Urinary bladder (tissue), 4 donors: ENCODE results near the gene ERVMER34-1. TPM values are rescaled to one million over a fixed set of nuclear protein-coding genes. Genes with fewer than 3 reads are reported as not detected.

Experiments
- DNase-seq: peaks from one replicate; pipeline ENCODE4 v3.0.0-alpha.2; 2015; ENCODE audit errors: extremely low spot score
- H3K27ac ChIP-seq: one replicate; pipeline ENCODE4 v1.5.1; 2013; ENCODE audit warnings: low read depth, mild to moderate bottlenecking, moderate library complexity
- H3K36me3 ChIP-seq: one replicate; pipeline ENCODE4 v1.6.1; 2013; ENCODE audit warnings: mild to moderate bottlenecking, moderate library complexity; ENCODE audit not compliant: insufficient read depth
- H3K4me1 ChIP-seq: one replicate; pipeline ENCODE4 v1.6.1; 2013; ENCODE audit warnings: mild to moderate bottlenecking, moderate library complexity; ENCODE audit not compliant: insufficient read depth
- H3K4me3 ChIP-seq: one replicate; pipeline ENCODE4 v1.5.1; 2013; ENCODE audit warnings: low read depth, low read length
- WGBS: extraction: QIAGEN DNeasy Blood & Tissue Kit; methylation state at CpG from one replicate; pipeline ENCODE4 v1.1.7; 2013; 5-methylcytosine and 5-hydroxymethylcytosine counted together
- polyA plus RNA-seq: library from polyadenylated mRNA; stranded (reverse); fragments of 200-250 nt; gene quantifications from one replicate; pipeline ENCODE4 v1.2.3, GENCODE V29; 2013
- total RNA-seq: library from RNA; depleted of rRNA; stranded (reverse); fragments of >200 nt; gene quantifications from one replicate; pipeline ENCODE4 v1.2.3, GENCODE V29; 2014
- donor health status: healthy with polysubstance abuse.
- donor health status: healthy.

The ERVMER34-1 gene
- total and polyA plus RNA-seq, 2 donors = 0.76 to 1.5 TPM

DNA sequence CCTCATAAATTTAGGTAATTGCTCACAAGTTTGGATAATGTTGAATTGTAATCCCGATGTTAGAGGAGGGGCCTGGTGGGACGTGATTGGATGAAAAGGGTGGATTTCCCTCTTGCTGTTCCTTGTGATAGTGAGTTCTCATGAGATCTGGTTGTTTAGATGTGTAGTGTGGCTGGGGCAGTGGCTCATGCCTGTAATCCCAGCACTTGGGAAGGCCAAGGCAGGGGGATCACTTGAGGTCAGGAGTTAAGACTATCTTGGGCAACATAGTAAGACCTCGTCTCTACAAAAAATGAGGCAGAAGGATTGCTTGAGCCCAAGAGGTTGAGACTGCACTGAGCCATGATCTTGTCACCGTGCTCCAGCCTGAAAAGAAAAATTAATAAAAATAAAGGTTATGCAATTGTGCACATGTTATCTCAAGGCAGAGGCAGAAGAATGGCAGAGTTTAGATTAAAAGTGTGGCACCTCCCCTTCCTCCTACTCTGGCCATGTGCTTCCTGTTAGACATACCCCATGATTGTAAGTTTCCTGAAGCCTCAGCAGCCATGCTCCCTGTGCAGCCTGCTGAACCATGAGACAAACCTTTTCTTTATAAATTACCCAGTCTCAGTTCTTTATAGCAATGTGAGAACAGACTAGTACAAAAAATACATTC lies 36.5 kb downstream of the ERVMER34-1 start:
- Histone ChIP-seq H3K4me3 (no peak overlapping the region), H3K27ac (no peak overlapping the region)
- WGBS = 77% methylated on average over 4 of the region's 4 CpGs

DNA sequence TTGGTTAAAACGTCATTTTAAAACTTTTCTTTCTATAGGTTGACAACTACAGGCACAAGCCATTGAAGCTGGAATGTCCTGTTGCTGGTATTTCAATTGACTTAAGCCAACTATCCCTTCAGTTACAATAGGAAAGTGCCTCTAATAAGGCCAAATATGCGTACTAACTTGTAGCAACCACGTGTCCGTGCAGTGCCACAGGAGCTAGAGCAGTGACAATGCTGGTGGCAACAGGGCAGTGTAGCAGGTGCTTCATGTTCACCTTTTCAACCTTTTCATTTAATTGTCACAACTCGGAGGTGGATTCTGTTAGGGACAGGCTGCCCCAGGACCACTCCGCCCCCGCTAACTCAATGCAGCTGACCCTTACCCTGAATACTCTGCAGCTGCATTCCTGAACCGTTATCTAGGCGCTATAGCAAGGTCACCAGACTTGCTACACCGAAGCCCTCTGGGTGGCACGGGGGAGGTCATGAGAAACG lies 37.7 kb downstream of the ERVMER34-1 start:
- Histone ChIP-seq H3K4me1 (peaks cover 3% of the 10 kb centered on the region), H3K36me3 (no peaks in the 10 kb centered on the region), H3K4me3 (peak overlapping the region; percentile 76), H3K27ac (no peak overlapping the region)
- no peak for DNase-seq
- WGBS = 56% methylated on average over 12 of the region's 12 CpGs

More for the DNA sequence above, 36.5 kb downstream of the ERVMER34-1 start:
- H3K4me1 ChIP-seq = peaks cover 3% of the 10 kb centered on the region
- no peaks in the 10 kb centered on the region for H3K36me3 ChIP-seq
- no peak for DNase-seq

- Histone ChIP-seq H3K4me1 (peaks cover 3% of the 10 kb centered on the region), H3K27ac (peak overlapping the region; percentile 92), H3K4me3 (peak overlapping the region; percentile 76), H3K36me3 (no peaks in the 10 kb centered on the region)
- under 1% methylated on average over 87 of the region's 87 CpGs for WGBS
- DNase-seq = peak; percentile 88
These were observed 38.7 kb downstream of the ERVMER34-1 start for GRCh38 chr4:52712251-52713130.

GRCh38 chr4:52711834-52712250 lies 39.4 kb downstream of the ERVMER34-1 start:
- DNase-seq = no peak
- Histone ChIP-seq H3K36me3 (no peaks in the 10 kb centered on the region), H3K4me1 (peaks cover 3% of the 10 kb centered on the region), H3K4me3 (peak overlapping the region; percentile 24), H3K27ac (no peak overlapping the region)
- WGBS = 12% methylated on average over 15 of the region's 15 CpGs

GRCh38 chr4:52711272-52711671 lies 40.0 kb downstream of the ERVMER34-1 start:
- Histone ChIP-seq H3K36me3 (no peaks in the 10 kb centered on the region), H3K27ac (no peak overlapping the region), H3K4me3 (no peak overlapping the region), H3K4me1 (peaks cover 3% of the 10 kb centered on the region)
- WGBS = 68% methylated on average over 1 of the region's 1 CpG
- no peak for DNase-seq

GRCh38 chr4:52709155-52709554 lies 42.1 kb downstream of the ERVMER34-1 start:
- H3K4me3 ChIP-seq = no peak overlapping the region
- H3K27ac ChIP-seq = no peak overlapping the region
- H3K4me1 ChIP-seq = peaks cover 3% of the 10 kb centered on the region
- H3K36me3 ChIP-seq = no peaks in the 10 kb centered on the region
- DNase-seq = no peak

DNA sequence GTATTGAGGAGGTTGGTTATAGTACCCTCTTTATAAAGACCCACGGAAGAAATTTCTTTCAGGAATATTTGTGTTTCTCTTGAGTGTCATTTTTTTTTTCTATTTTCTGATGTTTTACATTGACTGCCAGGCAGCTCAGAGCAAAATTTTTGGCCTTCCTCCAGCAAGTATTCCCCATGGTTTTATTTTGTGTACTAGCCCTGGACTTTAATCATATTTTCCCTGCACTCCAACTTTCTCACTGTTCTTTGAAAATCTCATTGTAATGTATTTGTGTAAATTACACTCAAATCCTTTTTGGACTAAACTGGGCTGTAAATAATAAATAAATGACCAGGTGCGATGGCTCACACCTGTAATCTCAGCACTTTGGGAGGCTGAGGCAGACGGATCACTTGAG lies 46.6 kb downstream of the ERVMER34-1 start:
- H3K4me1 ChIP-seq = no peaks in the 10 kb centered on the region
- no peak overlapping the region for H3K4me3 ChIP-seq
- WGBS = 75% methylated on average over 3 of the region's 3 CpGs
- DNase-seq = no peak
- H3K27ac ChIP-seq = no peak overlapping the region
- H3K36me3 ChIP-seq = no peaks in the 10 kb centered on the region

DNA sequence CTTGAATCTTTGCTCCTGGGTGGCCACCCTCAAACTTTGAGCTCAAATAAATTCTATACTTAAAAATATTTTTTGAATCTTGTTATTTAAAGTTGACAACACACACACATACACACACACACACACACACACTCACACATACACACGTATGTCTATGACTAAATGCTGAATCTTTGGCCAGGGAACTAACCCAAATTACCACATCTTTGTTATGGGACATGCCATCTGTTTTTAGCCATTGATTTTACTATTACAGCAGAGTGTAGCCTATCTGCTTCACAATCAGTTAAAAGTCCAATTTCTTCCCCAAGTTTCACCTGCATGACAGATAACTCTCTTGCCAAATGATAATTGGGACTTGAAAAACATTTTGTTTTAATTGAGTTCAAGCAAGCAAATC lies 47.1 kb downstream of the ERVMER34-1 start:
- no peak for DNase-seq
- H3K36me3 ChIP-seq = no peaks in the 10 kb centered on the region
- H3K27ac ChIP-seq = no peak overlapping the region
- H3K4me1 ChIP-seq = no peaks in the 10 kb centered on the region
- no peak overlapping the region for H3K4me3 ChIP-seq
- 46% methylated on average over 1 of the region's 1 CpG for WGBS

DNA sequence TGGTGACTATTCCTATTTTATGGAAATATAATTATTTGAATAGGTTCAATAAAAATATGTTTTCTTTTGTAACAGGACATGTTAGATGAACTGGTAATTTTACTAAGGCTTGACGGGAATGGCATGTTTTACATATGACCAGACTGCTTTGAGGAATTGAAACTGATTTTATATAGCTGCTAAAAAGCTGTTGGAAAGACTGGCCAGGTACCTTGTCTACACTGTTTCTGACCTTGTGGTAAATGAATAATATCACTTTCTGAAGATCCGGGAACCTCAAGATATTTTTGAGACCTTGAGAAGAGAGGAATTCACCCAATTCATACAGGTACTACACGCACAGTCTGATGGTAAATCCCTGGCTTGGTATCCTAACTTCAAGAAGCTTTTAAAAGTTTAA lies 50.0 kb downstream of the ERVMER34-1 start:
- H3K27ac ChIP-seq = no peak overlapping the region
- H3K4me3 ChIP-seq = no peak overlapping the region
- 90% methylated on average over 3 of the region's 3 CpGs for WGBS
- no peaks in the 10 kb centered on the region for H3K36me3 ChIP-seq
- no peak for DNase-seq
- no peaks in the 10 kb centered on the region for H3K4me1 ChIP-seq

- H3K4me3 ChIP-seq = no peak overlapping the region
- DNase-seq = no peak
- no peaks in the 10 kb centered on the region for H3K36me3 ChIP-seq
- H3K27ac ChIP-seq = no peak overlapping the region
- H3K4me1 ChIP-seq = no peaks in the 10 kb centered on the region
- WGBS = 55% methylated on average over 2 of the region's 2 CpGs
These were observed 56.3 kb downstream of the ERVMER34-1 start for GRCh38 chr4:52694936-52695335.

DNA sequence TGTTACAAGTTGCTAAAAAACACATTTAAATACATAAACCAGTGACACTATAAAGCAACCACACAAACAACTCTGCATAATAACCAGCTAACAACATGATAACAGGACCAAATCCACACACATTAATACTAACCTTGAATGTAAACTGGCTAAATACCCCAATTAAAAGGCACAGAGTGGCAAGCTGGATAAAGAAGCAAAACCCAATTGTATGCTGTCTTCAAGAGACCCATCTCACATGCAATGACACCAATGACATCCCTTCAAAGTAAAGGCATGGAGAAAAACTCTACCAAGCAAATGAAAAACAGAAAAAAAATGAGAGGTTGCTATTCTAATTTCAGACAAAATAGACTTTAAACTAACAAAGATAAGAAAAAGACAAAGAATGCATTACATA lies 57.7 kb downstream of the ERVMER34-1 start:
- no peak for DNase-seq
- H3K36me3 ChIP-seq = no peaks in the 10 kb centered on the region
- H3K4me1 ChIP-seq = no peaks in the 10 kb centered on the region
- H3K4me3 ChIP-seq = no peak overlapping the region
- H3K27ac ChIP-seq = no peak overlapping the region
